PC-3 (cell line): Measurements from ENCODE around the gene FOXL1.

ENCODE experiments used
- EZH2 ChIP-seq: fragments of 300-600 bp; sonication (generic); IDR thresholded peaks from one replicate; pipeline ENCODE4 v1.6.1; 2017; ENCODE audit warnings: antibody characterized with exemption, mild to moderate bottlenecking, low read length; ENCODE audit not compliant: unreplicated experiment
- TF ChIP-seq, protein P1 (sequence below): fragments of 300-600 bp; sonication (generic); conservative IDR thresholded peaks from 2 replicates; pipeline ENCODE4 v1.5.1; 2017; ENCODE audit warnings: antibody characterized with exemption, low read depth, mild to moderate bottlenecking, low read length

DNA sequence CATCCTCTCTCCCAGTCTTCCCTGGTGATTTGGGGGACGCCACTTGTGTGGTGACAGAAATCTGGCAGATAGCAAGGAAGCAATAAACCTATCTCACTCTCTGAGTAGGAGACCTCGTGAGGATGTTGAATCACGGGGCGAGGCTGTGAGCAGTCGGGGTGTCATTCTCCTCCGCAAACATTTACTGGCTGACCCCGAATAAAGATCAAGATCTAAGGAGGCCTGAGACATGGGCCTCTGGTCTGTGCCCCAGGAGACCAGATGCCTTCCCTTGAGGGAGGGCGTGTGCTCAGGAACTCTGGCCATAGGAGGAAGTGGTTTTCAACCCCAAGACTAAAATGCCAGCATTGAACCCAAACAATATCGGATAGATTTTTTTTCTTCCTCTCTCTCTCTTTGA lies 53.1 kb downstream of the FOXL1 start:
- TF ChIP-seq, protein P1, sequence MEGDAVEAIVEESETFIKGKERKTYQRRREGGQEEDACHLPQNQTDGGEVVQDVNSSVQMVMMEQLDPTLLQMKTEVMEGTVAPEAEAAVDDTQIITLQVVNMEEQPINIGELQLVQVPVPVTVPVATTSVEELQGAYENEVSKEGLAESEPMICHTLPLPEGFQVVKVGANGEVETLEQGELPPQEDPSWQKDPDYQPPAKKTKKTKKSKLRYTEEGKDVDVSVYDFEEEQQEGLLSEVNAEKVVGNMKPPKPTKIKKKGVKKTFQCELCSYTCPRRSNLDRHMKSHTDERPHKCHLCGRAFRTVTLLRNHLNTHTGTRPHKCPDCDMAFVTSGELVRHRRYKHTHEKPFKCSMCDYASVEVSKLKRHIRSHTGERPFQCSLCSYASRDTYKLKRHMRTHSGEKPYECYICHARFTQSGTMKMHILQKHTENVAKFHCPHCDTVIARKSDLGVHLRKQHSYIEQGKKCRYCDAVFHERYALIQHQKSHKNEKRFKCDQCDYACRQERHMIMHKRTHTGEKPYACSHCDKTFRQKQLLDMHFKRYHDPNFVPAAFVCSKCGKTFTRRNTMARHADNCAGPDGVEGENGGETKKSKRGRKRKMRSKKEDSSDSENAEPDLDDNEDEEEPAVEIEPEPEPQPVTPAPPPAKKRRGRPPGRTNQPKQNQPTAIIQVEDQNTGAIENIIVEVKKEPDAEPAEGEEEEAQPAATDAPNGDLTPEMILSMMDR: no peak
- no peak for TF ChIP-seq EZH2
